ENCODE results near the gene CRYBB1. TPM values are rescaled to one million over a fixed set of nuclear protein-coding genes. Genes with fewer than 3 reads are reported as not detected.

CRYBB1 gene
- polyA plus RNA-seq, 3 donors: 0.33 to 1.6 (median 0.78) TPM

DNA sequence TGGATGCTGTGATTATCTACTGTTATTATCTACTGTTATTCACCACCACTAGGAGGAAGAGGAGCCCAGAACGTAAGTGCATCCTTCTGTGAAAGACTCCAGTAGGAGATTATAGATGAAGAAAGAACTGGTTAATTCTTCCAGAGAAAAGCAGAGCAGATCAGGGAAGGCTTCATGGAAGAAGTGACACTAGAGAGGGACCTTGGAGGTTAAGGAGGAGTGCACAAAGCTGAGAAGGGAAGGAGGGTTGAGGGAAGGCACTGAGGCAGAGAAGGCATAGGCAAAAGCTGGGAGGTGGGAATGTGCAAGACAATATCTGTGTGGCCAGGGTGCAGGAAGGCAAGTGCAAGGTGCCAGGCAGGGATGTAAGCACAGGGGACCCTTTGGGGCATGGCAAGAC lies 13.5 kb downstream of the CRYBB1 start:
- H4K20me1 ChIP-seq (ENCODE audit: insufficient read depth, low read length): no peaks in the 10 kb centered on the region
- no peak overlapping the region for H3K4me3 ChIP-seq (replicated peaks in 1 of 3; ENCODE audit: low read depth in 2 of 3, low read length in 3 of 3)
- H3K9me3 ChIP-seq (replicated peaks in 1 of 2; ENCODE audit: control insufficient read depth in 1 of 2, insufficient read depth in 1 of 2, low read length in 2 of 2): no peaks in the 10 kb centered on the region
- WGBS (ENCODE audit: insufficient coverage): no CpG with 5 or more reads among the region's 1 CpG
- H3K36me3 ChIP-seq (replicated peaks in 1 of 2; ENCODE audit: control insufficient read depth in 1 of 2, insufficient read depth in 2 of 2, low read length in 2 of 2): no peaks in the 10 kb centered on the region
- no peaks in the 10 kb centered on the region for H3K79me2 ChIP-seq (ENCODE audit: insufficient read depth, low read length)
- H3K27ac ChIP-seq (ENCODE audit: low read depth in 1 of 2, low read length in 2 of 2): no peak overlapping the region
- H3K4me2 ChIP-seq (replicated peaks; ENCODE audit: extremely low read depth, low read length, poor library complexity, severe bottlenecking): no peak overlapping the region
- DNase-seq: no peak
- no peaks in the 10 kb centered on the region for H3K9me3 Mint-ChIP-seq
- no peak overlapping the region for H3K4me3 Mint-ChIP-seq
- no peaks in the 10 kb centered on the region for H3K27me3 ChIP-seq (ENCODE audit: control insufficient read depth in 2 of 2, insufficient read depth in 2 of 2, low read length in 2 of 2)
- no peak for TF ChIP-seq CTCF (IDR thresholded peaks at IDR 0.05)
- peaks cover 0 to 5% (median 2%) of the 10 kb centered on the region in 3 donors for H3K27me3 Mint-ChIP-seq (ENCODE audit: low read depth in 3 of 3)
- H2AFZ ChIP-seq (ENCODE audit: insufficient read depth, low read depth, low read length, poor library complexity, severe bottlenecking): no peak overlapping the region
- no peaks in the 10 kb centered on the region for H3K4me1 ChIP-seq (ENCODE audit: control insufficient read depth in 1 of 2, insufficient read depth in 2 of 2, low read length in 2 of 2)
- H3K27ac Mint-ChIP-seq: no peak overlapping the region
- no peaks in the 10 kb centered on the region for H3K36me3 Mint-ChIP-seq
- no peak overlapping the region for H3K9ac ChIP-seq (ENCODE audit: insufficient read depth, low read length, poor library complexity, severe bottlenecking)
- peaks cover 4% of the 10 kb centered on the region for H3K4me1 Mint-ChIP-seq
- intact Hi-C loops (cut with micrococcal nuclease): no loop called here

GRCh38 chr22:26602127-26602526 lies 15.7 kb downstream of the CRYBB1 start:
- Histone ChIP-seq H3K9me3 (replicated peaks in 1 of 2; ENCODE audit: control insufficient read depth in 1 of 2, insufficient read depth in 1 of 2, low read length in 2 of 2) (no peaks in the 10 kb centered on the region), H3K4me3 (replicated peaks in 1 of 3; ENCODE audit: low read depth in 2 of 3, low read length in 3 of 3) (no peak overlapping the region), H3K27ac (ENCODE audit: low read depth in 1 of 2, low read length in 2 of 2) (no peak overlapping the region), H3K36me3 (replicated peaks in 1 of 2; ENCODE audit: control insufficient read depth in 1 of 2, insufficient read depth in 2 of 2, low read length in 2 of 2) (no peaks in the 10 kb centered on the region), H2AFZ (ENCODE audit: insufficient read depth, low read depth, low read length, poor library complexity, severe bottlenecking) (no peak overlapping the region), H3K9ac (ENCODE audit: insufficient read depth, low read length, poor library complexity, severe bottlenecking) (no peak overlapping the region), H3K4me2 (replicated peaks; ENCODE audit: extremely low read depth, low read length, poor library complexity, severe bottlenecking) (no peak overlapping the region), H4K20me1 (ENCODE audit: insufficient read depth, low read length) (no peaks in the 10 kb centered on the region), H3K4me1 (ENCODE audit: control insufficient read depth in 1 of 2, insufficient read depth in 2 of 2, low read length in 2 of 2) (no peaks in the 10 kb centered on the region), H3K27me3 (ENCODE audit: control insufficient read depth in 2 of 2, insufficient read depth in 2 of 2, low read length in 2 of 2) (no peaks in the 10 kb centered on the region), H3K79me2 (ENCODE audit: insufficient read depth, low read length) (no peaks in the 10 kb centered on the region)
- no peak overlapping the region for H3K4me3 Mint-ChIP-seq
- 89% methylated on average over 3 of the region's 4 CpGs for WGBS (ENCODE audit: insufficient coverage)
- H3K27ac Mint-ChIP-seq: peak overlapping the region in 1 of 7 donors; percentile 48
- DNase-seq: no peak
- H3K9me3 Mint-ChIP-seq: peaks cover 0 to 1% (median 0%) of the 10 kb centered on the region in 7 donors
- intact Hi-C loops (cut with micrococcal nuclease): no loop called here
- peaks cover 8% of the 10 kb centered on the region for H3K4me1 Mint-ChIP-seq
- no peak for TF ChIP-seq CTCF (IDR thresholded peaks at IDR 0.05)
- peaks cover 0 to 5% (median 4%) of the 10 kb centered on the region in 3 donors for H3K27me3 Mint-ChIP-seq (ENCODE audit: low read depth in 3 of 3)
- no peaks in the 10 kb centered on the region for H3K36me3 Mint-ChIP-seq

Measured in CD14-positive monocyte (primary cell).